DND-41 (cell line): ENCODE data around the gene EXTL2.

Experiments
- ATAC-seq: fragments of 200-7000 bp; cut with Tn5 transposase; 3 replicates; pipeline ENCODE4 v1.9.1; 2021; ENCODE audit warnings: low read depth; ENCODE audit not compliant: insufficient read depth
- DNase-seq: peaks from one replicate; pipeline ENCODE4 v3.0.0-alpha.2; 2020
- H2AFZ ChIP-seq: 2 replicates; pipeline ENCODE4 v1.6.0; 2012; ENCODE audit warnings: low read depth, low read length
- H3K27ac ChIP-seq: 2 replicates; pipeline ENCODE4 v1.5.1; 2012; ENCODE audit warnings: low read length, inconsistent platforms
- H3K27me3 ChIP-seq: fragments of 200-600 bp; sonication (generic); 2 replicates; pipeline ENCODE4 v1.6.0; 2012; ENCODE audit warnings: low read length, mild to moderate bottlenecking, inconsistent platforms; ENCODE audit not compliant: insufficient read depth, poor library complexity
- H3K36me3 ChIP-seq: 2 replicates; pipeline ENCODE4 v1.5.1; 2012; ENCODE audit warnings: low read length, inconsistent platforms; ENCODE audit not compliant: insufficient read depth
- H3K4me1 ChIP-seq: 2 replicates; pipeline ENCODE4 v1.5.1; 2012; ENCODE audit warnings: mild to moderate bottlenecking, low read length; ENCODE audit not compliant: insufficient read depth
- H3K4me2 ChIP-seq: 2 replicates; pipeline ENCODE4 v1.6.0; 2012; ENCODE audit warnings: mild to moderate bottlenecking, moderate library complexity, low read length, inconsistent platforms; ENCODE audit not compliant: insufficient read depth
- H3K4me3 ChIP-seq, 2 experiments: fragments of 200-600 bp in 1 of 2; shearing (Covaris generic) in 1 of 2; 2 replicates each; pipeline ENCODE4 v1.5.1; 2012 to 2016; ENCODE audit warnings: inconsistent platforms in 2 of 2, low read length in 2 of 2, mild to moderate bottlenecking in 2 of 2, low read depth in 1 of 2, moderate library complexity in 1 of 2
- H3K79me2 ChIP-seq: 2 replicates; pipeline ENCODE4 v1.6.0; 2012; ENCODE audit warnings: low read length, inconsistent platforms; ENCODE audit not compliant: insufficient read depth
- H3K9ac ChIP-seq: 2 replicates; pipeline ENCODE4 v1.6.0; 2012; ENCODE audit warnings: low read depth, mild to moderate bottlenecking, inconsistent platforms, low read length, moderate library complexity
- H3K9me3 ChIP-seq: 2 replicates; pipeline ENCODE4 v1.5.1; 2012; ENCODE audit warnings: low read length, moderate library complexity, mild to moderate bottlenecking, inconsistent platforms; ENCODE audit not compliant: insufficient read depth, severe bottlenecking
- H4K20me1 ChIP-seq: 2 replicates; pipeline ENCODE4 v1.6.0; 2012; ENCODE audit warnings: low read length; ENCODE audit not compliant: insufficient read depth
- EZH2 ChIP-seq: IDR thresholded peaks from 3 replicates; pipeline ENCODE4 v1.6.1; 2012; ENCODE audit warnings: borderline replicate concordance, low read depth, mild to moderate bottlenecking, moderate library complexity, low read length, inconsistent platforms; ENCODE audit not compliant: severe bottlenecking
- TF ChIP-seq, protein P1 (sequence below): IDR thresholded peaks from 2 replicates; pipeline ENCODE4 v1.5.1; 2012; ENCODE audit warnings: borderline replicate concordance, low read length, moderate library complexity, mild to moderate bottlenecking; ENCODE audit not compliant: poor library complexity, severe bottlenecking; ENCODE audit errors: extremely low read depth

Gene EXTL2, protein sequence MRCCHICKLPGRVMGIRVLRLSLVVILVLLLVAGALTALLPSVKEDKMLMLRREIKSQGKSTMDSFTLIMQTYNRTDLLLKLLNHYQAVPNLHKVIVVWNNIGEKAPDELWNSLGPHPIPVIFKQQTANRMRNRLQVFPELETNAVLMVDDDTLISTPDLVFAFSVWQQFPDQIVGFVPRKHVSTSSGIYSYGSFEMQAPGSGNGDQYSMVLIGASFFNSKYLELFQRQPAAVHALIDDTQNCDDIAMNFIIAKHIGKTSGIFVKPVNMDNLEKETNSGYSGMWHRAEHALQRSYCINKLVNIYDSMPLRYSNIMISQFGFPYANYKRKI

DNA sequence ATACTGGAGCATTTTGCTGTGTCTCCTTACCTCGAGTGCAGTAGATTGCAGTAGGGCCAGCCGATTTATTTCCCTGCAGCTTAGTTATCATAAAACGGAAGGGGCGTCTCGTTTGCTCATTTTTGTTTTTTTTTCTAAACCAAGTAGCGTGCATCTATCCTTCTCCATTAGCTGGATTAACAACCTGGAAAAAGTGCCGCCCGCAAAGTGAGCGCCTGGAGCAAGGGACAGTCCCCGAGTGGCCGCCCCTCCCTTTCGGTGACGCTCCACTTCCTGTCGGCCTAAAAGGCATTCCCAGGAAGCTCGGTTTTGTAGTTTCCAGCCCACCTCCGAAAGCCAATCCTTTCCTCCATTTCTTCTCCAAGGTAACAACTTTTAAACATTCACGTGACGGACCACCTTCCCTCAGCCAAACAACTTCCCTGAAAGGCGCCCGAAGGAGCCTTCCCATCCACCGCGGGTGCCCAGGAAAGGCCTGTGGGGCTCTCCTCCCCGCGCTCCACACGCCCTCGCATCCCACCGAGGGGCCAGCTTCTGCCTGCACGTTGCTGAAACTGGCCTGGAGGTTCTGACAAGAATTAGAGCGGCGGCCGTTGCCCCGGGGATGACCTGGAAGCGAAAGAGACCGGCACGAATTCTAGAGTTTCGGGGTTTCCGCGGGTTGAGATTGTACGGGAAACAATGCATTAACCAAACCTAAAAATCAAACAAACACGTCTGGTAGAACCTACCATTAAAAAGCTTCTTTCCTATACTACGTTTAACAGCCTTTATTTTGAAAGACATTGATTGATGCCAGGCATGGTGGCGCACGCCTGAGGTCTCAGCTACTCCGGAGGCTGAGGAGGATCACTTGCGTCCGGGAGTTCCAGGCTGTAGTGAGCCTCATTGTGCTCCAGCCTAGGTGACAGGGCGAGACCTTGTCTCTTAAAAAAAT lies at the start of gene EXTL2:
Gene EXTL2 (minus strand): TSS at position 240 of the 937 bp plus-strand sequence. CDS start 6,085 bp downstream, outside the sequence.
- peak within 1 kb of the TSS; percentile 66 to 88 for H3K4me3 ChIP-seq
- H3K79me2 ChIP-seq: peaks cover 81% of the 10 kb centered on the region
- peaks cover 7% of the 10 kb centered on the region; the same call in 1 of the 2 replicates for H4K20me1 ChIP-seq
- peak within 1 kb of the TSS; percentile 68 for H3K4me2 ChIP-seq
- peaks cover 48% of the 10 kb centered on the region for H3K4me1 ChIP-seq
- no peak for TF ChIP-seq EZH2
- TF ChIP-seq, protein P1, sequence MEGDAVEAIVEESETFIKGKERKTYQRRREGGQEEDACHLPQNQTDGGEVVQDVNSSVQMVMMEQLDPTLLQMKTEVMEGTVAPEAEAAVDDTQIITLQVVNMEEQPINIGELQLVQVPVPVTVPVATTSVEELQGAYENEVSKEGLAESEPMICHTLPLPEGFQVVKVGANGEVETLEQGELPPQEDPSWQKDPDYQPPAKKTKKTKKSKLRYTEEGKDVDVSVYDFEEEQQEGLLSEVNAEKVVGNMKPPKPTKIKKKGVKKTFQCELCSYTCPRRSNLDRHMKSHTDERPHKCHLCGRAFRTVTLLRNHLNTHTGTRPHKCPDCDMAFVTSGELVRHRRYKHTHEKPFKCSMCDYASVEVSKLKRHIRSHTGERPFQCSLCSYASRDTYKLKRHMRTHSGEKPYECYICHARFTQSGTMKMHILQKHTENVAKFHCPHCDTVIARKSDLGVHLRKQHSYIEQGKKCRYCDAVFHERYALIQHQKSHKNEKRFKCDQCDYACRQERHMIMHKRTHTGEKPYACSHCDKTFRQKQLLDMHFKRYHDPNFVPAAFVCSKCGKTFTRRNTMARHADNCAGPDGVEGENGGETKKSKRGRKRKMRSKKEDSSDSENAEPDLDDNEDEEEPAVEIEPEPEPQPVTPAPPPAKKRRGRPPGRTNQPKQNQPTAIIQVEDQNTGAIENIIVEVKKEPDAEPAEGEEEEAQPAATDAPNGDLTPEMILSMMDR: no peak
- no peaks in the 10 kb centered on the region for H3K27me3 ChIP-seq
- DNase-seq (peak; percentile 71), ATAC-seq (peak; percentile 49)
- peak within 1 kb of the TSS; percentile 92 for H3K27ac ChIP-seq
- peak within 1 kb of the TSS; percentile 84 for H3K9ac ChIP-seq
- peaks cover 35% of the 10 kb centered on the region for H3K36me3 ChIP-seq
- H3K9me3 ChIP-seq: peaks cover 14% of the 10 kb centered on the region
- H2AFZ ChIP-seq: peak within 1 kb of the TSS; percentile 82

DNA sequence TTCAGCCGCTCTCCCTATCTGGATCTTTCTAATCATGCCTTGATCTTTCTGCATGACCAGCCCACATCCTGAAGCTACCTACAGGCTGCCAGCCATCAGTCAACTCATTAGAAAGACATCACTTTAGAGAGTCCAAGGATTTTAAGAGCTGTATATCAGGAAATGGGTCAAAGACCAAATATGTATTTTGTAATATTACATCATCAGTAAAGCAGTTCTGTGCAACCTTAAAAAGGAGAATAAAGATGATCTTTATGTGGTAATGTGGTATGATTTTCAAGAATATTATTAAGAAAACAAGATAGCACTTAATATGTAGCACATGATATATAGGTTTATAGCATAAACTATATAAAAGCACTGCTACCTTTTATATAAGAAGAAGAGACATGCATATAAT lies 48.9 kb upstream of the EXTL2 start:
- no peak overlapping the region for H3K27ac ChIP-seq
- peaks cover 41% of the 10 kb centered on the region for H3K36me3 ChIP-seq
- H4K20me1 ChIP-seq: no peaks in the 10 kb centered on the region
- peaks cover 7% of the 10 kb centered on the region; the same call in 1 of the 2 replicates for H3K79me2 ChIP-seq
- ATAC-seq (no peak), DNase-seq (no peak)
- H3K4me1 ChIP-seq: no peaks in the 10 kb centered on the region
- no peaks in the 10 kb centered on the region for H3K27me3 ChIP-seq
- H3K9me3 ChIP-seq: no peaks in the 10 kb centered on the region
- no peak for TF ChIP-seq EZH2
- TF ChIP-seq, protein P1: no peak
- H3K4me3 ChIP-seq: no peak overlapping the region
- no peak overlapping the region for H3K4me2 ChIP-seq
- H3K9ac ChIP-seq: no peak overlapping the region
- no peak overlapping the region for H2AFZ ChIP-seq

DNA sequence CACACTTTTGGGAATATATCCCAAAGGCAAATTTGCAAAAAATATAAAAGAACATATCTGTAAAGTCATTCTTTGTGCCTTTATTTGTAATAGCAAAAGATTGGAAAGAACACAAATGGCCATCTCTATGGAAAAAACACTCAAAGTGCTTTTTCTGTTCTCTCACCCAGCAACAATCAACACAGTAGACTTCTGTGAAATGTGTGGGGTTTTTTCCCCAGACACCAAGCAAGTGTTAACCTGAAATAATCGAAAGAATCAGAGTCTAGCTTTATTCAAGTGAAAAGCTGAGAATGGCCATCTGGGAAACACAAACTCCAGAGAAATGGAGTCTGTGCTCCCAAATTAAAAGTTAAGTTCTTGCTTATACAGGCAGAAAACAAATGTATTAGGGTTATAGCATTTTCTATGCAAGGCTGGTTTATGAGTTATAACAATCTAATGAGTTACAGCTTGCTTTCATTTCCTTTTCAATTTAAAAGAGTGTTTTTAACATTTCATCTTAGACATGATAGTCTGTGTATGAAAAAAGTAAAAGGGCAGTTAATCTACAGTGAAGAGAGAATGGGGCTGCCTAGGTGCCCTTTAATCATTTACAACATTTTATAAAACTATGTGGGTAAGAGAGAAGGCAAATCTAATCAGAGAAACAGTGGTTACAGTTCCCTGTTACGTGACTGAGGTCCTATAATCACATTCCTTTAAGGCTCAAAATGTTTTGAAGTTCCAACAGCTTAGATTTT lies 47.8 kb upstream of the EXTL2 start:
- no peak for ATAC-seq
- Histone ChIP-seq H3K36me3 (peaks cover 51% of the 10 kb centered on the region), H3K4me2 (no peak overlapping the region), H3K27me3 (no peaks in the 10 kb centered on the region), H2AFZ (no peak overlapping the region), H4K20me1 (no peaks in the 10 kb centered on the region), H3K4me1 (no peaks in the 10 kb centered on the region), H3K4me3 (no peak overlapping the region), H3K79me2 (peaks cover 7% of the 10 kb centered on the region; the same call in 1 of the 2 replicates), H3K9ac (no peak overlapping the region), H3K9me3 (no peaks in the 10 kb centered on the region), H3K27ac (no peak overlapping the region)
- no peak for TF ChIP-seq EZH2
- TF ChIP-seq, protein P1: no peak
- no peak for DNase-seq
